Naive thymus-derived CD8-positive, alpha-beta T cell (primary cell): ENCODE results near the gene RNF214. TPM values are rescaled to one million over a fixed set of nuclear protein-coding genes. Genes with fewer than 3 reads are reported as not detected.
"Not testable (repeated sequence)": the region's sequence is repeated elsewhere in the genome, so short reads cannot be mapped to it uniquely, and the experiment has no call there.

ENCODE experiments used
- ATAC-seq, 2 donors: fragments of 150-1000 bp; cut with Tn5 transposase in 1 of 2; sonication (Bioruptor Pico), chemical (Tn5 transposase) in 1 of 2; 1 replicate in 1 of 2; 2 replicates in 1 of 2; pipeline ENCODE4 v1.10.0; 2021; ENCODE audit warnings: mild to moderate bottlenecking in 2 of 2, moderate library complexity in 2 of 2
- POLR2A ChIA-PET: fragments of 350-600 bp; sonication (Branson Sonifier 250); formaldehyde crosslinking; loops from one replicate; lab custom pipeline; 2021; ENCODE audit warnings: antibody characterized with exemption; lab: Charles Lee
- DNase-seq, 10 donors: peaks; one replicate each; pipeline versions ENCODE4 v3.0.0 to v3.0.0-alpha.2; 2020 to 2022
- H3K27ac Mint-ChIP-seq, 10 donors: one replicate each; pipeline ENCODE4 v1.8.0; 2020 to 2022; ENCODE audit warnings: mild to moderate bottlenecking in 10 of 10, mixed read lengths in 10 of 10, moderate library complexity in 4 of 10, inconsistent platforms in 1 of 10
- H3K27me3 Mint-ChIP-seq, 5 donors: one replicate each; pipeline ENCODE4 v1.8.0; 2021 to 2022; ENCODE audit warnings: mixed read lengths in 5 of 5
- H3K36me3 Mint-ChIP-seq, 3 donors: one replicate each; pipeline ENCODE4 v1.8.0; 2020 to 2022; ENCODE audit warnings: mixed read lengths in 3 of 3, mild to moderate bottlenecking in 2 of 3, inconsistent platforms in 1 of 3
- H3K4me1 Mint-ChIP-seq, 4 donors: one replicate each; pipeline ENCODE4 v1.8.0; 2021 to 2022; ENCODE audit warnings: mixed read lengths in 4 of 4
- H3K4me3 Mint-ChIP-seq, 10 donors: one replicate each; pipeline ENCODE4 v1.8.0; 2020 to 2022; ENCODE audit warnings: mild to moderate bottlenecking in 10 of 10, mixed read lengths in 10 of 10, moderate library complexity in 6 of 10, inconsistent platforms in 1 of 10
- H3K9me3 Mint-ChIP-seq, 9 donors: one replicate each; pipeline ENCODE4 v1.8.0; 2020 to 2022; ENCODE audit warnings: mixed read lengths in 9 of 9, mild to moderate bottlenecking in 3 of 9, inconsistent platforms in 1 of 9, moderate library complexity in 1 of 9
- polyA plus RNA-seq, 3 donors: library from polyadenylated mRNA; unstranded; fragments of 300-500 nt; fragmentation: Illumina TruSeq; gene quantifications; one replicate each; pipeline ENCODE4 v1.2.3, GENCODE V29; 2021
- total RNA-seq, 8 experiments: library from RNA in 2 of 8; stranded (reverse) in 2 of 8; gene quantifications; one replicate each; pipeline ENCODE4 v1.2.3 and lab custom pipeline; 2021 to 2026

RNF214 gene
- total and polyA plus RNA-seq, 5 experiments from 2014 or later: 7.5 to 30.3 (median 11.6) TPM

GRCh38 chr11:117199053-117199915 lies 33.2 kb upstream of the RNF214 start, which contains the start of gene TAGLN:
TSS of gene TAGLN (plus strand) at chr11:117199370. CDS start at chr11:117203014, 3,644 bp downstream.
- DNase-seq (no peak), ATAC-seq (peak in 1 of 2 donors; percentile 9)
- peak within 1 kb of the TSS in 6 of 10 donors; percentile 19 to 79 (median 66) for H3K27ac Mint-ChIP-seq
- peak within 1 kb of the TSS in 1 of 10 donors; percentile 34 for H3K4me3 Mint-ChIP-seq
- H3K36me3 Mint-ChIP-seq: peaks cover 0 to 19% (median 0%) of the 10 kb centered on the region in 3 donors
- H3K9me3 Mint-ChIP-seq: no peaks in the 10 kb centered on the region
- POLR2A ChIA-PET: no interaction called here
- peaks cover 0 to 10% (median 7%) of the 10 kb centered on the region in 4 donors for H3K4me1 Mint-ChIP-seq
- H3K27me3 Mint-ChIP-seq: no peaks in the 10 kb centered on the region

GRCh38 chr11:117199916-117200812 lies 32.3 kb upstream of the RNF214 start:
- Mint-ChIP-seq H3K9me3 (no peaks in the 10 kb centered on the region), H3K4me3 (no peak overlapping the region), H3K27me3 (no peaks in the 10 kb centered on the region), H3K27ac (peak overlapping the region in 8 of 10 donors; percentile 28 to 84 (median 62)), H3K36me3 (peaks cover 0 to 26% (median 4%) of the 10 kb centered on the region in 3 donors), H3K4me1 (peaks cover 0 to 8% (median 6%) of the 10 kb centered on the region in 4 donors)
- ATAC-seq: no peak
- POLR2A ChIA-PET: interaction anchor here (0.7 to 0.8 kb wide), 3 partner anchors 13 to 22 kb away, joined by 3 read pairs; partner anchors contain the start of gene SIDT2
- no peak for DNase-seq

GRCh38 chr11:117200813-117201657 lies 31.4 kb upstream of the RNF214 start:
- H3K4me1 Mint-ChIP-seq: peaks cover 0 to 6% (median 3%) of the 10 kb centered on the region in 4 donors
- DNase-seq: no peak
- peak overlapping the region in 8 of 10 donors; percentile 18 to 84 (median 60) for H3K27ac Mint-ChIP-seq
- no peaks in the 10 kb centered on the region for H3K9me3 Mint-ChIP-seq
- no peak overlapping the region for H3K4me3 Mint-ChIP-seq
- H3K27me3 Mint-ChIP-seq: no peaks in the 10 kb centered on the region
- ATAC-seq: no peak
- POLR2A ChIA-PET: interaction anchor here (0.7 to 0.8 kb wide), 3 partner anchors 12 to 23 kb away, joined by 3 read pairs; partner anchors contain the start of gene SIDT2
- H3K36me3 Mint-ChIP-seq: peaks cover 0 to 33% (median 4%) of the 10 kb centered on the region in 3 donors

- Mint-ChIP-seq H3K36me3 (peaks cover 0 to 35% (median 6%) of the 10 kb centered on the region in 3 donors), H3K4me3 (no peak overlapping the region), H3K27me3 (no peaks in the 10 kb centered on the region), H3K4me1 (peaks cover 0 to 6% (median 3%) of the 10 kb centered on the region in 4 donors), H3K9me3 (no peaks in the 10 kb centered on the region), H3K27ac (peak overlapping the region in 8 of 10 donors; percentile 26 to 80 (median 67))
- POLR2A ChIA-PET: interaction anchor here (1.1 kb wide), 1 partner anchor 9 kb away, joined by 3 read pairs; no protein-coding TSS in a partner anchor
- ATAC-seq: no peak
- DNase-seq: peak in 1 of 10 donors; percentile 45
Observed at GRCh38 chr11:117201658-117202305, 30.7 kb upstream of the RNF214 start.

- ATAC-seq (no peak), DNase-seq (peak in 1 of 10 donors; percentile 58)
- peaks cover 0 to 34% (median 6%) of the 10 kb centered on the region in 3 donors for H3K36me3 Mint-ChIP-seq
- H3K27me3 Mint-ChIP-seq: no peaks in the 10 kb centered on the region
- POLR2A ChIA-PET: interaction anchor here (1.1 kb wide), 1 partner anchor 10 kb away, joined by 3 read pairs; no protein-coding TSS in a partner anchor
- H3K4me1 Mint-ChIP-seq: peaks cover 0 to 5% (median 3%) of the 10 kb centered on the region in 4 donors
- H3K4me3 Mint-ChIP-seq: no peak overlapping the region
- peak overlapping the region; percentile 25 to 80 (median 68) for H3K27ac Mint-ChIP-seq
- no peaks in the 10 kb centered on the region for H3K9me3 Mint-ChIP-seq
Observed at GRCh38 chr11:117202386-117203068, 29.9 kb upstream of the RNF214 start.

- Mint-ChIP-seq H3K4me1 (peaks cover 0 to 4% (median 2%) of the 10 kb centered on the region in 4 donors), H3K36me3 (peaks cover 0 to 33% (median 6%) of the 10 kb centered on the region in 3 donors), H3K27me3 (no peaks in the 10 kb centered on the region), H3K4me3 (no peak overlapping the region), H3K9me3 (no peaks in the 10 kb centered on the region), H3K27ac (peak overlapping the region in 8 of 10 donors; percentile 26 to 80 (median 68))
- POLR2A ChIA-PET: interaction anchor here (1.1 to 1.5 kb wide), 3 partner anchors 11 to 15 kb away, joined by 3 to 5 read pairs (median 4); no protein-coding TSS in a partner anchor
- no peak for DNase-seq
- ATAC-seq: peak in 1 of 2 donors; percentile 10
Observed at GRCh38 chr11:117203069-117203407, 29.4 kb upstream of the RNF214 start.

GRCh38 chr11:117204283-117205080 lies 28.0 kb upstream of the RNF214 start:
- H3K27me3 Mint-ChIP-seq: no peaks in the 10 kb centered on the region
- peak overlapping the region in 7 of 10 donors; percentile 21 to 87 (median 44) for H3K27ac Mint-ChIP-seq
- POLR2A ChIA-PET: interaction anchor here (0.6 to 1.5 kb wide), 3 partner anchors 10 to 1082 kb away, joined by 3 to 5 read pairs (median 4); no protein-coding TSS in a partner anchor
- H3K9me3 Mint-ChIP-seq: no peaks in the 10 kb centered on the region
- no peak for DNase-seq
- no peak overlapping the region for H3K4me3 Mint-ChIP-seq
- peaks cover 0 to 36% (median 6%) of the 10 kb centered on the region in 3 donors for H3K36me3 Mint-ChIP-seq
- peaks cover 0 to 3% (median 1%) of the 10 kb centered on the region in 4 donors for H3K4me1 Mint-ChIP-seq
- ATAC-seq: no peak

GRCh38 chr11:117205211-117205818 lies 27.2 kb upstream of the RNF214 start:
- ATAC-seq (no peak), DNase-seq (no peak)
- peak overlapping the region in 5 of 10 donors; percentile 20 to 87 (median 41) for H3K27ac Mint-ChIP-seq
- POLR2A ChIA-PET: interaction anchor here (0.6 kb wide), 1 partner anchor 1081 kb away, joined by 3 read pairs; no protein-coding TSS in a partner anchor
- H3K9me3 Mint-ChIP-seq: no peaks in the 10 kb centered on the region
- no peaks in the 10 kb centered on the region for H3K27me3 Mint-ChIP-seq
- H3K4me3 Mint-ChIP-seq: no peak overlapping the region
- peaks cover 0 to 44% (median 9%) of the 10 kb centered on the region in 3 donors for H3K36me3 Mint-ChIP-seq
- H3K4me1 Mint-ChIP-seq: peaks cover 0 to 3% (median 1%) of the 10 kb centered on the region in 4 donors

GRCh38 chr11:117206111-117206510 lies 26.4 kb upstream of the RNF214 start:
- H3K27me3 Mint-ChIP-seq, DNase-seq, POLR2A ChIA-PET, H3K4me3 Mint-ChIP-seq, H3K9me3 Mint-ChIP-seq, ATAC-seq, H3K4me1 Mint-ChIP-seq: not testable (repeated sequence)
- Mint-ChIP-seq H3K36me3 (peaks cover 0 to 51% (median 9%) of the 10 kb centered on the region in 3 donors), H3K27ac (peak overlapping the region in 4 of 10 donors; percentile 27 to 65 (median 50))
